Endothelial cell of umbilical vein (primary cell): ENCODE results near the gene SNX22. TPM values are rescaled to one million over a fixed set of nuclear protein-coding genes. Genes with fewer than 3 reads are reported as not detected.

ENCODE experiments used
- BruUV-seq: library from RNA; stranded (reverse); fragments of 400-500 nt; replicated peaks from 2 replicates; lab custom pipeline; 2021; lab: Mats Ljungman, UMichigan
- CTCF ChIA-PET: fragments of 300-600, 350-600 bp; sonication (Branson Sonifier 250); formaldehyde crosslinking; loops from one replicate; lab custom pipeline; 2021; ENCODE audit warnings: antibody characterized with exemption, inconsistent platforms; lab: Charles Lee
- POLR2A ChIA-PET: fragments of 300-600, 350-600 bp; sonication (Branson Sonifier 250); formaldehyde crosslinking; loops from one replicate; lab custom pipeline; 2021; ENCODE audit warnings: antibody characterized with exemption, inconsistent platforms; lab: Charles Lee
- DNase-seq: peaks from one replicate; pipeline ENCODE4 v3.0.0-alpha.2; 2011; ENCODE audit warnings: low read depth, low spot score
- FAIRE-seq: peaks from 2 replicates; lab custom pipeline; 2011; peaks lifted over from hg19 to GRCh38; lab: Jason Lieb, UNC
- H2AFZ ChIP-seq: 2 replicates; pipeline ENCODE4 v1.6.0; 2012; ENCODE audit warnings: low read depth, low read length, control low read depth, inconsistent platforms
- H3K27ac ChIP-seq: 2 replicates; pipeline ENCODE4 v1.5.1; 2011; ENCODE audit warnings: low read depth, mild to moderate bottlenecking, control low read depth, low read length, moderate library complexity; ENCODE audit not compliant: insufficient read depth
- H3K27me3 ChIP-seq, 2 experiments: 2 replicates each; pipeline versions ENCODE4 v1.6.0 to v1.6.1; 2011; ENCODE audit warnings: low read length in 2 of 2, mixed read lengths in 1 of 2; ENCODE audit not compliant: control insufficient read depth in 2 of 2, insufficient read depth in 2 of 2
- H3K36me3 ChIP-seq, 2 experiments: 2 replicates in 1 of 2; 3 replicates in 1 of 2; pipeline ENCODE4 v1.5.1; 2011; ENCODE audit warnings: low read length in 2 of 2, mild to moderate bottlenecking in 1 of 2, moderate library complexity in 1 of 2; ENCODE audit not compliant: control insufficient read depth in 2 of 2, insufficient read depth in 2 of 2; ENCODE audit errors: extremely low read depth in 1 of 2
- H3K4me1 ChIP-seq: 3 replicates; pipeline ENCODE4 v1.5.1; 2011; ENCODE audit warnings: mild to moderate bottlenecking, low read length; ENCODE audit not compliant: control insufficient read depth, insufficient read depth; ENCODE audit errors: extremely low read depth
- H3K4me2 ChIP-seq: 2 replicates; pipeline ENCODE4 v1.6.1; 2011; ENCODE audit warnings: low read length, control low read depth, mixed read lengths; ENCODE audit not compliant: insufficient read depth
- H3K4me3 ChIP-seq, 3 experiments: fragments of 200-600 bp in 1 of 3; sonication (generic), shearing (Covaris generic) in 1 of 3; replicated peaks in 1 of 3; 2 replicates each; pipeline ENCODE4 v1.5.1; 2011 to 2016; ENCODE audit warnings: control low read depth in 3 of 3, low read length in 3 of 3, mild to moderate bottlenecking in 2 of 3, inconsistent platforms in 1 of 3, low read depth in 1 of 3, moderate library complexity in 1 of 3; ENCODE audit not compliant: insufficient read depth in 1 of 3
- H3K79me2 ChIP-seq: 2 replicates; pipeline ENCODE4 v1.6.0; 2012; ENCODE audit warnings: low read length, inconsistent platforms; ENCODE audit not compliant: control insufficient read depth, insufficient read depth
- H3K9ac ChIP-seq: replicated peaks from 2 replicates; pipeline ENCODE3; 2011; ENCODE audit warnings: low read length, control low read depth; ENCODE audit not compliant: insufficient read depth; ENCODE audit errors: extremely low read depth
- H3K9me1 ChIP-seq: replicated peaks from 3 replicates; pipeline ENCODE4 v1.6.0; 2011; ENCODE audit warnings: mild to moderate bottlenecking, low read length; ENCODE audit not compliant: control insufficient read depth, insufficient read depth; ENCODE audit errors: extremely low read depth
- H3K9me3 ChIP-seq: replicated peaks from 2 replicates; pipeline ENCODE4 v1.5.1; 2012; ENCODE audit warnings: low read length, inconsistent platforms; ENCODE audit not compliant: control insufficient read depth, insufficient read depth
- H4K20me1 ChIP-seq: replicated peaks from 2 replicates; pipeline ENCODE3; 2011; ENCODE audit warnings: mild to moderate bottlenecking, low read length; ENCODE audit not compliant: control insufficient read depth, insufficient read depth; ENCODE audit errors: extremely low read depth
- EZH2 ChIP-seq: IDR thresholded peaks from 2 replicates; pipeline ENCODE4 v1.6.1; 2012; ENCODE audit warnings: borderline replicate concordance, low read depth, mild to moderate bottlenecking, moderate library complexity, low read length, inconsistent platforms; ENCODE audit not compliant: severe bottlenecking
- FOS ChIP-seq: IDR thresholded peaks from 2 replicates; pipeline ENCODE4 v1.6.1; 2011; ENCODE audit warnings: mild to moderate bottlenecking, low read length, moderate library complexity, borderline replicate concordance; ENCODE audit not compliant: insufficient read depth
- GATA2 ChIP-seq: IDR thresholded peaks from 2 replicates; pipeline ENCODE4 v1.7.0; 2011; ENCODE audit warnings: low read depth, mild to moderate bottlenecking, moderate library complexity, mixed read lengths, low read length; ENCODE audit not compliant: insufficient read length, insufficient read depth
- JUN ChIP-seq: IDR thresholded peaks from 2 replicates; pipeline ENCODE4 v1.6.1; 2011; ENCODE audit warnings: borderline replicate concordance, low read depth; ENCODE audit not compliant: insufficient read length, insufficient read depth
- MAX ChIP-seq: IDR thresholded peaks from 2 replicates; pipeline ENCODE4 v1.6.1; 2011; ENCODE audit not compliant: insufficient read depth, insufficient read length
- MYC ChIP-seq: IDR thresholded peaks from one replicate; pipeline ENCODE4 v1.6.1; 2011; ENCODE audit warnings: mild to moderate bottlenecking, low read depth, low read length
- POLR2A ChIP-seq: IDR thresholded peaks from 2 replicates; pipeline ENCODE4 v1.6.1; 2012; ENCODE audit warnings: low read depth, mild to moderate bottlenecking, control low read depth, low read length
- POLR2AphosphoS5 ChIP-seq: IDR thresholded peaks from 2 replicates; pipeline ENCODE4 v1.6.1; 2012; ENCODE audit warnings: low read depth, mild to moderate bottlenecking, control low read depth, low read length, moderate library complexity; ENCODE audit not compliant: insufficient read depth
- dilution Hi-C: fragments of 300-500 bp; cut with MboI; formaldehyde crosslinking; loops from one replicate; pipeline ENCODE4 v1.15.0; 2019; ENCODE audit warnings: low sequenced_read_pairs; ENCODE audit not compliant: extremely low pct_ligation_motif_present
- intact Hi-C: fragments of 100-400 bp; cut with micrococcal nuclease; formaldehyde crosslinking; loops from one replicate; pipeline ENCODE4 v1.10.0; 2022
- polyA plus RNA-seq, 4 experiments: library from polyadenylated mRNA; depleted of rRNA in 3 of 4; stranded (reverse) in 3 of 4; unstranded in 1 of 4; fragments of >200 nt; gene quantifications; 2 replicates each; pipeline versions ENCODE4 v1.2.1 to v1.2.3, GENCODE V29; 2011 to 2012; ENCODE audit warnings: missing spikeins in 1 of 4
- total RNA-seq: library from RNA; stranded (reverse); gene quantifications from 2 replicates; pipeline ENCODE4 v1.2.3, GENCODE V29; 2021
- TF ChIP-seq, protein P1 (sequence below), 2 donors: IDR thresholded peaks; 1 replicate in 1 of 2; 2 replicates in 1 of 2; pipeline ENCODE4 v1.5.1; 2011; ENCODE audit warnings: low read length in 2 of 2, mild to moderate bottlenecking in 2 of 2, moderate library complexity in 2 of 2, control low read depth in 1 of 2, inconsistent platforms in 1 of 2, low read depth in 1 of 2; ENCODE audit not compliant: insufficient read depth in 1 of 2; ENCODE audit errors: extremely low read depth in 1 of 2

The SNX22 gene
- total and polyA plus RNA-seq, 2 donors (not counting 3 experiments of a cell fraction or from before 2014, with no cell fraction given) = 0.14 to 0.73 TPM

- FAIRE-seq (no peak), DNase-seq (no peak)
- no peaks in the 10 kb centered on the region for H4K20me1 ChIP-seq
- H3K9me3 ChIP-seq = no peaks in the 10 kb centered on the region
- no peak overlapping the region for H2AFZ ChIP-seq
- TF ChIP-seq, protein P1, sequence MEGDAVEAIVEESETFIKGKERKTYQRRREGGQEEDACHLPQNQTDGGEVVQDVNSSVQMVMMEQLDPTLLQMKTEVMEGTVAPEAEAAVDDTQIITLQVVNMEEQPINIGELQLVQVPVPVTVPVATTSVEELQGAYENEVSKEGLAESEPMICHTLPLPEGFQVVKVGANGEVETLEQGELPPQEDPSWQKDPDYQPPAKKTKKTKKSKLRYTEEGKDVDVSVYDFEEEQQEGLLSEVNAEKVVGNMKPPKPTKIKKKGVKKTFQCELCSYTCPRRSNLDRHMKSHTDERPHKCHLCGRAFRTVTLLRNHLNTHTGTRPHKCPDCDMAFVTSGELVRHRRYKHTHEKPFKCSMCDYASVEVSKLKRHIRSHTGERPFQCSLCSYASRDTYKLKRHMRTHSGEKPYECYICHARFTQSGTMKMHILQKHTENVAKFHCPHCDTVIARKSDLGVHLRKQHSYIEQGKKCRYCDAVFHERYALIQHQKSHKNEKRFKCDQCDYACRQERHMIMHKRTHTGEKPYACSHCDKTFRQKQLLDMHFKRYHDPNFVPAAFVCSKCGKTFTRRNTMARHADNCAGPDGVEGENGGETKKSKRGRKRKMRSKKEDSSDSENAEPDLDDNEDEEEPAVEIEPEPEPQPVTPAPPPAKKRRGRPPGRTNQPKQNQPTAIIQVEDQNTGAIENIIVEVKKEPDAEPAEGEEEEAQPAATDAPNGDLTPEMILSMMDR (IDR thresholded peaks at IDR 0.05; ENCODE audit: extremely low read depth in 1 of 2, insufficient read depth in 1 of 2, low read depth in 1 of 2, low read length in 2 of 2) = no peak
- TF ChIP-seq FOS = no peak
- TF ChIP-seq POLR2AphosphoS5 = no peak
- no peak for TF ChIP-seq JUN
- TF ChIP-seq POLR2A = no peak
- no peak for TF ChIP-seq MYC
- no peak for TF ChIP-seq GATA2
- no peak for TF ChIP-seq EZH2
- no peak for TF ChIP-seq MAX
- no peak overlapping the region for H3K4me3 ChIP-seq
- POLR2A ChIA-PET = no interaction called here
- CTCF ChIA-PET = interaction anchor here (1.1 to 1.7 kb wide), 2 partner anchors 12 to 16 kb away, joined by 3 to 4 read pairs; no protein-coding TSS in a partner anchor
- no peaks in the 10 kb centered on the region for H3K27me3 ChIP-seq
- H3K9ac ChIP-seq = no peak overlapping the region
- peaks cover 11 to 44% of the 10 kb centered on the region in 2 experiments for H3K36me3 ChIP-seq
- no peaks in the 10 kb centered on the region for H3K79me2 ChIP-seq
- intact Hi-C loops (no loop called here), dilution Hi-C loops (no loop called here)
- no peaks in the 10 kb centered on the region for H3K9me1 ChIP-seq
- no TSS peak for BruUV-seq
- H3K27ac ChIP-seq = no peak overlapping the region
- no peak overlapping the region for H3K4me2 ChIP-seq
- H3K4me1 ChIP-seq = peaks cover 12% of the 10 kb centered on the region
Measured at GRCh38 chr15:64137226-64137833, 14.2 kb upstream of the SNX22 start.
